ENCODE data around the gene SMC1B. TPM values are rescaled to one million over a fixed set of nuclear protein-coding genes. Genes with fewer than 3 reads are reported as not detected.

The SMC1B gene
- total RNA-seq, 2 donors from 2014 or later, result not detected

GRCh38 chr22:45425101-45425500 is 11.7 kb upstream of the SMC1B start:
- Histone ChIP-seq H3K27me3 (no peaks in the 10 kb centered on the region), H3K36me3 (no peaks in the 10 kb centered on the region), H3K9me3 (no peaks in the 10 kb centered on the region), H3K4me1 (no peaks in the 10 kb centered on the region), H3K4me3 (no peak overlapping the region), H3K27ac (no peak overlapping the region)
- TF ChIP-seq, protein P1, sequence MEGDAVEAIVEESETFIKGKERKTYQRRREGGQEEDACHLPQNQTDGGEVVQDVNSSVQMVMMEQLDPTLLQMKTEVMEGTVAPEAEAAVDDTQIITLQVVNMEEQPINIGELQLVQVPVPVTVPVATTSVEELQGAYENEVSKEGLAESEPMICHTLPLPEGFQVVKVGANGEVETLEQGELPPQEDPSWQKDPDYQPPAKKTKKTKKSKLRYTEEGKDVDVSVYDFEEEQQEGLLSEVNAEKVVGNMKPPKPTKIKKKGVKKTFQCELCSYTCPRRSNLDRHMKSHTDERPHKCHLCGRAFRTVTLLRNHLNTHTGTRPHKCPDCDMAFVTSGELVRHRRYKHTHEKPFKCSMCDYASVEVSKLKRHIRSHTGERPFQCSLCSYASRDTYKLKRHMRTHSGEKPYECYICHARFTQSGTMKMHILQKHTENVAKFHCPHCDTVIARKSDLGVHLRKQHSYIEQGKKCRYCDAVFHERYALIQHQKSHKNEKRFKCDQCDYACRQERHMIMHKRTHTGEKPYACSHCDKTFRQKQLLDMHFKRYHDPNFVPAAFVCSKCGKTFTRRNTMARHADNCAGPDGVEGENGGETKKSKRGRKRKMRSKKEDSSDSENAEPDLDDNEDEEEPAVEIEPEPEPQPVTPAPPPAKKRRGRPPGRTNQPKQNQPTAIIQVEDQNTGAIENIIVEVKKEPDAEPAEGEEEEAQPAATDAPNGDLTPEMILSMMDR (IDR thresholded peaks at IDR 0.05), result no peak
- DNase-seq (ENCODE audit: low spot score), result peak; percentile 28

GRCh38 chr22:45424241-45424731 is 10.9 kb upstream of the SMC1B start:
- H3K9me3 ChIP-seq, result no peaks in the 10 kb centered on the region
- H3K36me3 ChIP-seq, result no peaks in the 10 kb centered on the region
- H3K27me3 ChIP-seq, result no peaks in the 10 kb centered on the region
- TF ChIP-seq, protein P1 (IDR thresholded peaks at IDR 0.05), result no peak
- peak; percentile 64 for DNase-seq (ENCODE audit: low spot score)
- H3K27ac ChIP-seq, result no peak overlapping the region
- no peak overlapping the region for H3K4me3 ChIP-seq
- no peaks in the 10 kb centered on the region for H3K4me1 ChIP-seq

- no peaks in the 10 kb centered on the region for H3K4me1 ChIP-seq
- no peak overlapping the region for H3K4me3 ChIP-seq
- H3K9me3 ChIP-seq, result no peaks in the 10 kb centered on the region
- TF ChIP-seq, protein P1 (IDR thresholded peaks at IDR 0.05), result no peak
- DNase-seq (ENCODE audit: low spot score), result no peak
- no peak overlapping the region for H3K27ac ChIP-seq
- H3K36me3 ChIP-seq, result no peaks in the 10 kb centered on the region
- no peaks in the 10 kb centered on the region for H3K27me3 ChIP-seq
Observed at GRCh38 chr22:45423524-45423923, 10.1 kb upstream of the SMC1B start.

- H3K27ac ChIP-seq, result no peak overlapping the region
- TF ChIP-seq, protein P1 (IDR thresholded peaks at IDR 0.05), result no peak
- no peaks in the 10 kb centered on the region for H3K27me3 ChIP-seq
Observed at GRCh38 chr22:45422237-45422983, 9.0 kb upstream of the SMC1B start.

GRCh38 chr22:45421349-45422055 is 8.1 kb upstream of the SMC1B start:
- TF ChIP-seq, protein P1 (IDR thresholded peaks at IDR 0.05), result no peak
- Histone ChIP-seq H3K27ac (no peak overlapping the region), H3K9me3 (no peaks in the 10 kb centered on the region), H3K4me1 (no peaks in the 10 kb centered on the region), H3K27me3 (no peaks in the 10 kb centered on the region), H3K36me3 (no peaks in the 10 kb centered on the region), H3K4me3 (no peak overlapping the region)
- no peak for DNase-seq (ENCODE audit: low spot score)

More at GRCh38 chr22:45422237-45422983, 9.0 kb upstream of the SMC1B start:
- Histone ChIP-seq H3K9me3 (no peaks in the 10 kb centered on the region), H3K36me3 (no peaks in the 10 kb centered on the region), H3K4me3 (no peak overlapping the region), H3K4me1 (no peaks in the 10 kb centered on the region)
- no peak for DNase-seq (ENCODE audit: low spot score)

All from right atrium auricular region (tissue), 2 donors.